HG02623 (cell line): ENCODE data around the gene ABCA12.

Experiments
- ATAC-seq: cut with Tn5 transposase; IDR thresholded peaks from one replicate; pipeline ENCODE4 v1.9.1; 2021; ENCODE audit warnings: moderate library complexity; ENCODE audit not compliant: unreplicated experiment

The ABCA12 gene

DNA sequence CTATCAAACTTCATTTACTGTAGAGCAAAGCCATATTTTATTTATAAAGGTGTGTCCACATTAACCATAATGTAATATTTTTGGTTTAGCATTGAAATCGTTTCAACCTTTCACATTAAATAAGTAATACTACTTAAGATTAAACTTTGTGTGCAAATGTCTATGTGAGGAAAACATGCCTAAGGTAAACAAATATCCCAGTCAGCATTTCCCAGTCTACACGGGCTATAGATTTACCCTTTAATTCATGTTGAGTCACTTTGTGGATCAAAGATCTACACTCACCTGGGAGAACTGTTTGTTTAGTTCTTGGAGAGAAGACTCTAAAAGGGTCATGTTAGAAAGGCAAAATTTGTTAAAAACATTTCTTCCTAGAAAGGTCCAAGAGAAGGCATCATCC lies 89.1 kb downstream of the ABCA12 start:
- no peak for ATAC-seq

DNA sequence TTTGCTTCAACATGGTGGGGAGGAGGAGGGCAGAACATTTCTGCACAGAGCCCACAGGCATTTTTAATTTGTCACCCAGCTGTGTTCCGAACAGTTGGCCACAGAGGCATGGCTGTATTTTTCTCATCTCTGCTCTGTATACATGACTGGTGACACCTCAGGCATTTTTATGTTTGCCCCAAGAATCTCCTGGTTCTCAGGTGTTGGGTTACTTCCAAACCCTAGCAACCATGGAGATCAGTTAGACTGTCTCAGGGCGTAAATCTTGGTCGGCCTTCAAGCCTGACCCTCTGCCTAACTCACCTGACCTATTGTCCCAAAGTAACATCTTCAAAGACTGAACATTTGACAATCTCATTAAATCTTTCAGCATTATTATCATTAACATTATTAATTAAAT lies 100.0 kb downstream of the ABCA12 start:
- no peak for ATAC-seq

DNA sequence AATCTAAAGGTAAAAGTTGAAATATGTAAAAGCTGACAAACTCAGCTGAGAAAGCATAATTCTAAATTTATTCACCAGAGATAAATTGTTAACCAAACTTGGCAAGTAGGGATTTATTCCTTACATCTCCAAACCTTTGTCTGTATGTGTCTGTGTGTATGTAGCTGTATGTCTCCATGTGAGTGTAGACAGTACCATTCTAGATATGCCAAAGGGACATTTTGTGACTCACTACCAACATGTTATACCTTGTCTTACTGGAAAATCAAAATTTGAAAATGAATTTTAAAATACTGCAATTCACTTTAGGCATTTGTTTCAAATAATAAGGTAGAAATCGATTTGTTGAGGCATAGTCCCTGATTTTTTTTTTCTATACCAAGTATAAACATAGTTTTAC lies 102.1 kb downstream of the ABCA12 start:
- ATAC-seq = no peak

DNA sequence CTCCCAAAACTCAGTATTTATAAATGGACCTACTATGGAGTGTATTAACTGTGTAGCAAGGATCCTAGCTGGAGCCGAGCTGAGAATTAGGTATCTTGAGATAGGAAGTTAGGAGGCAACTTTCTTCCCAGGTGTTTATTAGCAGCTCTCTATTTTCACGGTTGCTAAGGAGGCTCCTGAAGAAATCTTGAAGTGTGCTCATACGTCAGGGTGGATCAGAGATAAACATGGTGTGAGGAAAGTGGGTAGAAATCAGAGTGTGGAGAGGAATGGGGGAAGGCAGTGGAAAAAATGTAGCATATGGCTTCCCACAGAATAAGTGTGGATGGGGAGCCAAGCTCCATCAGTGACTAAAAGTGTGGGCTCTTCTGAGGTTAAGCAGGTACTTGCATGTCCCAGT lies 104.3 kb downstream of the ABCA12 start:
- no peak for ATAC-seq

DNA sequence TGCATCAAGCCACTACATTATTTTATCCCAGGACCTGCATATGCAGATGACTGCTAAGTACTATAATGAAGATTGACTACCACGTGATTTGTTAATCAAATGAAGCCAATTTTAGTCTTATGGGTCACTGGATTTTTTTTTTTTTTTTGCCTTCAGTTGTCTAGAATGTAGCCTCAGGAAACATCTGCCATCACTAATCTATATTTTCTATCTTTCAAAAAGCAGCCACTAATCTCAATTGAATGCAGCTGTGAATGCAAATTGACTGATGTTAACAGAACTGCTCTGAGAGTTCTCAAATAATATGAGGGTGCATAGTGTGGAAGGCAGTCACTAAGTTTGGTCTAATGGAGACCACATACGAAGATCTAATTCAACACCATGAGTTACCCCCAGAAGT lies 106.3 kb downstream of the ABCA12 start:
- peak; percentile 62 for ATAC-seq

DNA sequence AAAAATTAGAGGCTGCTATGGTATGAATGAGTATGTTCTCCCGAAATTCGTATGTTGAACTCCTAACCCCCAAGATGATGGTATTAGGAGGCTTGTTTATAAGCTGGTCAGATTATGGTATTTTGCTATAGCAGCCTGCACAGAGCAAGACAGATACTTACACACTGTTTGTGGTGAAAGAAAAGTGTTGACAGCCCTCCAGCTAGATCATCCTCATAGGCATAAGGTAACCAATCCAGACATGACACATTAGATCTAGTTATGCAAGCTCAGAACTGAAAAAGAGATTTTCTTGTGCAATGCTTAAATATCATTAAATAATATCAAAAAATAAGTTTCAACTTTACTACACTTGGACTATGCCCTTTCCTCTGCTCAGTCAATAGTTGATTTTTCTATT lies 107.1 kb downstream of the ABCA12 start:
- ATAC-seq = no peak

DNA sequence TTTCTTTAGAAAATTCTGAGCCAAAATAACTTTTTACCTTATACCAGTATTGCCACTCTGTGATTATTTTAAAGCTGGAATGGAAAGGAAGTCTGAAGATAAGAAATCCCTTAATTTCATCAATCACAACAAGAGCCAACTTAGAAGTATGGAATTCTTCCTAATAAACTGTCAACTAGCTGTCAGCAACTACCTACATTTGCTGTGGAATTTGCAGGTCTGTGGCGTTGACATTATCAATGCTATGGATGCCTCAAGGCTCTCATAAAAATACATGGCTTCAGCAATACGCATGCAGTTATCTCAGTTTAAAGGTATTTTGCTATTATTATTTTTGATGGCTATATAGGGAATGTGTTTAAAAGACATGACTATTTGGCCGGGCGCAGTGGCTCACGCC lies 108.5 kb downstream of the ABCA12 start:
- ATAC-seq = no peak

DNA sequence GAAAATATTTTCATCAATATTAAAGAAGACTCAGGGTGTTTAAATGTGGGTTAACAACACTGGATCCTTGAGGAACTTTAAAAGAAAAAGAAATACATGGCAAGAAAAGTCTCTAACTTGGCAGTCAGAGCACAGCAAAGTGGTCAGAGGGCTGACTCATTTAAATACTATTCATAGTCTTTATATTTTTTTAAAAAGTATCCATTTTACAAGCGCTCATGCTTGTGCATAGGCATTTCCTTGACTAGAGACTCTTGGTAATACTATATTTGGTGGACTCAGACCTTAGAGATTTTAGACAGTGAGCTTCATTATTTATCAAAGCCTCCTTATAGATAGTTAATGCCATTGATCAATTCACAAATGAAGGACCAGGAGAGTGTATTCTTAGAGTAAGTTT lies 110.2 kb downstream of the ABCA12 start:
- ATAC-seq = no peak

DNA sequence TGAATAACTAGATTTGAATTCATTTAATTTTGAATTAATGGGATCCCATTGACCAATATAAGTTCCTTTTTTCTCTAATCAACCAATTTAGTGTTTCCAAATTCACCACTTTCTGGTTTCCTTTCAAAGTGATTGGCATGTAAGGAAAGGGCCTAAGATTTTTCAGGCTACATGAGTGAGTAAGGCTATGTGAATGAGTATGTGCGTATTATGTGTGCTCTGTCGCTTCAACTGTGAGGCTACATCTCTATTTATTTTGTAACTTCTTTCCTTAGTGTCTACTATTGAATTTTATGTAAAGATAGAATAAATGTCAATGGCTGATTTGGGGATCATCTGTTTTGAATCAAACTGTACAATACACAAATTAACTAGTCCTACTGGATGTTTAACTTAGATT lies 110.6 kb downstream of the ABCA12 start:
- ATAC-seq = no peak

DNA sequence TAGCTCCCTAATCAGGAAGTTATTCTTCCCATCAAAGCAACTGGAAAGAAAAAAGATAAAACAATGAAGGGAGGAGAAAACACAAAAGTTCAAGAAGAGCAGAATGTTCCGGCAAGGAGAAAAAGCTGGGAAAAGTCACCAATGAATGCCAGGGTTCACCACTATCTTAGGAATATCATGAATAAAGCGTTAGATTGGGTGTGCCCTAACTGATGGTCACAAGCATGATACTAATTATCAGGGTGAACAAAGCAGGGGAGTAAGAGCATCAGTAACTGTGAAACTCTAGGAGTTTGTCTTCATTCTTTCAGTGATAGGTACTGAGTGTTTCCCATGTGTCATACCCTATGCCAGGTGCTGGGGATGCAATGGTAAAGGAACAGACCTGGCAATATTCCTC lies 115.5 kb downstream of the ABCA12 start:
- no peak for ATAC-seq

DNA sequence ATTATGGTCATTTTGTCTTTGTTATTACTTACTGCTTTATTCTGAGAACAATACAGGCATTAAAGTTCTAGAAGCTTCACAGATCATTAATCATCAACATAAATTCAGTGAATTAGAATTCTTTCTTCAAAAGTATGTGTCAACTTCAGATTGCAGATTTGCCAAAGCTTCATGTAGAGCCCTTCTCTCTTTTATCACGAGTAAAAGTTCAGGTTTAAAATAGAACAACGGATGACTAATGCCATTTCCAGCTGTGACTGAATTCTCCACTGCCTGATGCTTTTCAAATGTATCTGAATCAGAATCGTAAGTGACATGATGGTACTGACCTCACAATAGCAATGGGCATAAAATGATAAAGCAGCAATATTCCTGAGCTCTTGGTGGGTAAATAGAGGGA lies 116.0 kb downstream of the ABCA12 start:
- no peak for ATAC-seq

DNA sequence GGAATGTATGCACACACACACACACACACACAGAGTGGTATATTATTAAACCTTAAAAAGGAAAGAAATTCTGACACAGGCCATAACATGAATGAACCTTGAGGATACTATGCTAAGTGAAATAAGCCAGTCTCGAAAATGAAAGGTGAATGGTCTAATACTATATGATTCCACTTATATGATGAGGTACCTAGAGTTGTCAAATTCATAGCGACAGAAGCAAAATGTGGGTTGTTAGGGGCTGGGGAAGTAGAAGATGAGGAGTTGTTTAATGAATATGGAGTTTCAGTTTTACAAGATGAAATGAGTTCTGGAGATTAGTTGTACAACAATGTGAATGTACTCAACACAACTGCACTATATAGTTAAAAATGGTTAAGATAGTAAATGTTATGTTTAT lies 118.1 kb downstream of the ABCA12 start:
- ATAC-seq = peak; percentile 38

DNA sequence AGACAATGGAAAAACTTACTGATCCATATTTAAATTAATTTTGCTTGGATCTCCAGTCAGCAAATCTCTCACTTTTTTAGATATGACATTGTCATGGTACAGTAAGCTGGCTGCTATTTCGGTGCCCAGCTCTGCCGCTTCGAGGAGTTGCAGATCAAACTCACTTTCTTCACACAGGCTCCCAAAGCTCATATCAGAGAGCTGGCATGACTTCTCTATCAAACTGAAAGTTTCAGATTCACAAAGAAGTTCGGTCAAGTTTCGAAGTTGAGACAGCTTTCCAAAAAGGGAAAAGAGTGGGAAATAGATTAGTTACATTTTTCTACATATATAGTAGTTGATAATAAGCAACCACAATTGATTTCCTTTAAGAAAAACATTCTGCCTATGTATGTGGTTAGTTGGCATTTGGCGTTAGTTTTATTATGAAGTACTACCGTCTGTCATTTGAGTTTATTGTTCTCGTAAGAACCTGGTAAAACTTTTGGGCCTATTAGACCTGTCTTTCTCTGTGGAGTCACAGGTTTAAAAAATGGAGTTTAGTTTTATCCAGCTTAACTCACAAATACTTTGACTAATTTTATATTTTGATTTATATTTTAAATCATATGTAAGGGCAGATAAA lies 118.8 kb downstream of the ABCA12 start:
- ATAC-seq = no peak

DNA sequence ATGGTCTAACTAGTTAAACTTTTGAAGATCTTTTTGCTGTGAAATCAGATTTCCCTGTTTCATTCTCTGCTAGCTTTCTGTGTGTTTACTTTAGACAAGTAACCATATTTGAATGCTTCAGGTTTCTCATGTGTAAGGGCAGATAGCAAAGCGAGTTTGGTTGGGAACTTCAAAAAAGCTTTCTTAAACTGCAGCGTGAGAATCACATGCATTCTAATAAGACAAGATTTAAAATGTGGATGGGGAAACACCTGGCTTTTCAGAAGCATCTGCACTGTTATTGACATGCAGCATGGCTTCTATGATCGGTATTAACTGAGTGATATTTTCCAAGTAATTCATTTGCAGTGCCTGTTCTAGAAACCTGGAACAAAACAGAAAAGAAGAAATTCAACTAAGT lies 119.3 kb downstream of the ABCA12 start:
- no peak for ATAC-seq

DNA sequence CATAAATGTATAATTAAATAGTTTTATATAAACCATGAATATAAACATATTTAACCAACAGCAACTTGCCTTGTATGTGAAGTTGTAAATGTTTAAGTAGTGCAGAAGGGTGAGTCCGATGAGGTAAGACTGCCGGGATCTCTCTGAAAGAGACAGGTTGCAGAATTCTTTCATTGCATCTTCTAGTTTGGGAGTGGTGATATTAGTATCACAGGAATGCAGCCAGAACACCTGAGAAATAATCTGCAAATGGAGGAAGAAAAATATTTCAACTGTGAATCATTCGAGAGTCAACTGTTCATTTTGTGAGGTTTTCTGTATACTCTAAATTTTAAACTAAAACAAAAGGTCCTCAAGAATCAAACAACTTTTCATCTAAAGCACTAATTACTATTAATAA lies 123.0 kb downstream of the ABCA12 start:
- no peak for ATAC-seq

DNA sequence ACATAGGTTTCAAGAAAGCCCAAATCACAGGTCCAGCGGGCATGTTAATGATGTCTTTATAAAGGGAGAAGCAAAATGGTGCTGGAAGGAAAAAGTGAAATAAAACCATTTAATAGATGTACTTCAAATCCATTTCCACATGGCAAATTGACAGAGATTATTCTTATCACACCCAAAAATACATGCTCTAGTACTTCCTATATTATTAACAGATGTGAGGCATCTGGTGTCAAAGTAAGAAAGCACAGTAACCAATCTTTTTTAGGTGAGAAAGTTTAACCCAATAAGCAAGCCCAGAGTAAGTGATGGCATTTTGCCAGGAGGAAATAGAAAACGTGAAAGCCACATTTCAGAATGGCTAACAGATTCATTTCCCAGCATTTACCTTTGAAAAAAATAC lies 128.0 kb downstream of the ABCA12 start:
- ATAC-seq = no peak

DNA sequence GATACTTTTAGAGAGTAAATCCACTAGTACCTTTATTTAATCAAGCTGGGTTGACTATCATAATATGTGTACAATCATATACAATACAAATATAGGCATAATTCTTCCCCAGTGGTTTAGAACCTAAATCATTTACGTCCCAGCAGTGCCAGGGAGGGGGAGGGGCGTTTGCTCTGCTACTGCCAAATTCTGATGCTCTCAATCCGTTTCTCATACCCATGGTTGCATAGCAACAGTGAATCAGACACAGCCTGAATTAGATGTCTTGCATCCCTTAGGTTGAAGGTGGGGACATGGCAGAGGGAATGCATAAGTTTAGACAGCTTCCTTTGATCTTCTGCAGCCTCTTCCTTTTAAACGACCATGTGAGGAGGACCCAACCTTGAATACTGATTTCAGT lies 135.4 kb downstream of the ABCA12 start:
- ATAC-seq = no peak

DNA sequence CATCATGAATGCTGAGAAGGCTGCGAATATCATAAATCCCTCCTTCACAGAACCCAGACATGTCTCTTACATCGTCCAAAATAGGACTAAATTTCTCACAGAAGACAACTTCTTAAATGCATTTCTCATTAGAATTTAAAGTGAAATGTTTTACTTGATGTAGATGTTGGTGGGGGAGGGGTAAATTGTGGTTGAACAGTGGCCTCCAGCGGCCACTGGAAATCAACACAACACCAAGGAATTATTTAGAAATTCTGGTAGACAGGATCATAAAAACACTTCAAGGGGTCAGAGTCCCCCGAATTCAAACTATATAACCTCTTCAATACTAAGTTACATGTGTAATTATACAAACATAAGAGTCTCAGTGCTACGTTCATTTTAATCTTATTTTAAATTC lies 135.9 kb downstream of the ABCA12 start:
- no peak for ATAC-seq

DNA sequence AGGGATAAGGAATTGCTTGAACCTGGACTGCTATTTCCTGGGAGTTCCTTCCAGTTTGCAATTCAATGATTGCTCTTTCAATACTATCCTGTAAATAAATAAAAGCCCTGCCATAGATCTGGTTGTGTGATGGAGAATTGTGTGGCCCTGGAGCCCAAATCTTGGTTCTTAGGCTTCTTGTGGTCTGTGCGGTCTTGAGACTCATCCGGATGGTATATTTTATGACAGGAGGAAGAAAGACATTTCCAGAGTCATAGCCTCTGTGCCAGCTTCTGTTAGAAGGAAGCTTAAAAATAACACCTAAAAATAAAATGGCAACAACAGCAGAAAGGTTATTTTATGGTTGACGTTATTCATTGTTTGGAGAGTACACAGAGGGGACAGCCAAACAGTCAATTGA lies 137.7 kb downstream of the ABCA12 start:
- no peak for ATAC-seq

DNA sequence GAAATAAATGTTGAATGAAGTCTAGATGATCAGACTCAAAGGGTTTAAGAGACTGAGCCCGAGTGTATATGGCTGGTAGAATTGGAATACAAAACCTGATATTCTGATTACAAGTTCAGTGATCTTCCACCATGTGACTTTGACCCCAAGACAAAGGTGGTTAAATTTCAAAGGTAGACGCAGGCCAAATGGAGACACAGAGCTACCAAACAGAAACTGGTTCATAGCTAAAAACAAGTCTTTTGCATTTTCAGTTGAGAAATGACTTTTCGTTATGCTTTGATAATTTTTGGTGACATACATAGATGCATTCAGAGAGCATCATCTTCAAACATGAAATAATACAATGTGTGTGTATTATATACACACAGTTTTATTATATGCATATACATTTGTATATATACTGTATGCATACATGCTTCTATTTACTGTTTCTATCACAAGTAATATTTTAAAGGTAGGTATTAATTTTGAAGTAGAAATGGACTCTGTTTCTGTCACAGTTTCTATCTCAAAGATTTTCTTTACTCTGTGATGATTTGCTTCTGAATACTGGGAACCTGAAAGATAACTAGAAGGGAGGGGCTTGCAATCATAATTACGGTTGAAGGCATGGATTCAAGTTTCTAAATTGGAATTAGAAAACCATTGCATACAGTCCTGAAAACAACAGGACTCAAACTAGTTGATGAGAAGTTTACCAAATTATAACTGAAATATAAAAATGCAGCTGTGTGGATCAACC lies 142.3 kb downstream of the ABCA12 start:
- peak; percentile 92 for ATAC-seq

DNA sequence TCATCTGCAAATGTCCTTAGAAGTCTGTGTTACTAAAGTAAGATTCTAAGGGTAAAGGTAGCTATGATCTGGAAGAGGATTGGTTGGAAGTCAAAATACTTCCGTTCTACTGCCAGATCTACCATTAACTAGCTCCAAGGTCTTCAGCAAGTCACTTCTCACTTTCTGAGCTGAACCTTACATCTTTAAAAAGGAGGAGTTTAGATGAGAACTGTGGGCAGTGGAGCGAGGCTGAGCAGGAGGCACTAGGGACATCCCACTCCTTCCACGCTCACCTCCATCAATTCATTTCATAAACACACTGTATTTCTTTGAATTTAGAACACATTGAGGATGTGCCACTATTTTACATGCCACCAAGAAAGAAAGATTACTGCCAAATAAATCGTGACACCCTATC lies 143.0 kb downstream of the ABCA12 start:
- no peak for ATAC-seq

DNA sequence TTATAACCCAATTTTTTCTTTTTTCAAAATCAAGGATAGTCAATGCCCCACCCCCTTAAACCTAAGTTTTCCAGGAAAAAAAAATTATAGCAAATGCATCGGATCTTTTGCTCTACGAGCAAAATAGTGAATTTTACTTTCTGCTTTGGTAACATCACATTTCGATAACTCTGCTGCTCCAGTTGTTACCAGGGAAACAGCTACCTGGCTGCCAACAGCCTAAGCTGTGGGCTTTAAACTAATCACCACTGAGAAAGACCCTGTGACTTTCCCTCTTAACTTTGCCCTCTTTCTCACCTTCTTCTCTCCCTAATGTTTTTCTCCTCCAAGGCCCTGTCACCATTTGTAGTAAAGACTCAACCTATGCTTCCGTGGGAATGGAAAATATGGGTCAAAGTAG lies 145.5 kb downstream of the ABCA12 start:
- no peak for ATAC-seq

DNA sequence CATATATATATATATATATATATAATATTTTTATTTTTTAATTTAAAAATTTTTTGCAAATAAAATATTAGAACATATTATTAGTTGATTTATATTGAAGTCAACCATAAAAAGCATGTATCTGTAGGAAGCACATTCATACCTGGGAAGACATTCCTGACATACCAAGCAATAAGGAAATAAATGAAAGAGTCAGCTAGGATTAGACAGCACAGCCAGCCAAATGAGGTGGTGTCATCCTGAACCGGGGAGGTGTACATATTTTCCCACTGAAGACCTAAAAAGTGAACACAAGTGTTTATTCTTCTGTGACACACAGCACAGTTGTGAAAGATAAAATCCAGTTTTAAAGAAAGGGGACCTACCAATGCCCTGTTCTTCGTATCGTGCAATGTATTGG lies 149.2 kb downstream of the ABCA12 start:
- ATAC-seq = no peak
